HG02870 (cell line): ENCODE results near the gene ETFA.

ENCODE experiments used
- ATAC-seq: cut with Tn5 transposase; IDR thresholded peaks from one replicate; pipeline ENCODE4 v1.9.1; 2021; ENCODE audit warnings: mild to moderate bottlenecking, moderate library complexity; ENCODE audit not compliant: unreplicated experiment

Gene ETFA

GRCh38 chr15:76311100-76311953 is at the start of gene ETFA:
Gene ETFA, minus strand, starts transcription at chr15:76311469. Its CDS starts 81 bp downstream, at chr15:76311388.
- ATAC-seq = peak; percentile 97

- ATAC-seq = no peak
These were observed 49.1 kb upstream of the ETFA start for GRCh38 chr15:76360416-76360815.

- no peak for ATAC-seq
These were observed 47.9 kb upstream of the ETFA start for GRCh38 chr15:76359152-76359551.

- no peak for ATAC-seq
These were observed 47.2 kb upstream of the ETFA start for GRCh38 chr15:76358453-76358852.

- ATAC-seq = no peak
These were observed 43.7 kb upstream of the ETFA start for GRCh38 chr15:76354823-76355440.

GRCh38 chr15:76353903-76354302 is 42.6 kb upstream of the ETFA start:
- ATAC-seq = no peak

- ATAC-seq = no peak
These were observed 41.8 kb upstream of the ETFA start for GRCh38 chr15:76353023-76353577.

GRCh38 chr15:76349301-76350070 is 38.2 kb upstream of the ETFA start:
- ATAC-seq = no peak

- ATAC-seq = no peak
These were observed 36.3 kb upstream of the ETFA start for GRCh38 chr15:76347482-76348055.

- ATAC-seq = no peak
These were observed 35.6 kb upstream of the ETFA start for GRCh38 chr15:76346669-76347481.

- no peak for ATAC-seq
These were observed 34.8 kb upstream of the ETFA start for GRCh38 chr15:76345880-76346668.

GRCh38 chr15:76345583-76345879 is 34.3 kb upstream of the ETFA start:
- ATAC-seq = no peak

- ATAC-seq = no peak
These were observed 33.8 kb upstream of the ETFA start for GRCh38 chr15:76344893-76345582.

GRCh38 chr15:76343313-76343996 is 32.2 kb upstream of the ETFA start:
- ATAC-seq = no peak

GRCh38 chr15:76342382-76343201 is 31.3 kb upstream of the ETFA start:
- no peak for ATAC-seq

- no peak for ATAC-seq
These were observed 30.8 kb upstream of the ETFA start for GRCh38 chr15:76342058-76342381.

GRCh38 chr15:76341366-76342057 is 30.2 kb upstream of the ETFA start:
- ATAC-seq = no peak
